Calu3 (cell line): ENCODE data around the gene EDN1. TPM values are rescaled to one million over a fixed set of nuclear protein-coding genes. Genes with fewer than 3 reads are reported as not detected.

Experiments
- BruUV-seq: library from RNA; stranded (reverse); fragments of 400-500 nt; replicated peaks from 2 replicates; lab custom pipeline; 2021; lab: Mats Ljungman, UMichigan
- CTCF ChIA-PET: fragments of 300-600 bp; sonication (Branson Sonifier 250); formaldehyde crosslinking; loops from one replicate; lab custom pipeline; 2022; ENCODE audit warnings: antibody characterized with exemption; lab: Charles Lee
- DNase-seq: peaks from one replicate; pipeline ENCODE4 v3.0.0; 2022
- H3K27ac Mint-ChIP-seq: one replicate; pipeline ENCODE4 v1.8.0; 2022; ENCODE audit warnings: mixed read lengths; ENCODE audit not compliant: unreplicated experiment
- H3K27me3 Mint-ChIP-seq: one replicate; pipeline ENCODE4 v1.8.0; 2022; ENCODE audit warnings: mixed read lengths; ENCODE audit not compliant: unreplicated experiment
- H3K36me3 Mint-ChIP-seq: one replicate; pipeline ENCODE4 v1.8.0; 2022; ENCODE audit warnings: mild to moderate bottlenecking, moderate library complexity, mixed read lengths; ENCODE audit not compliant: insufficient read depth, unreplicated experiment
- H3K4me1 Mint-ChIP-seq: one replicate; pipeline ENCODE4 v1.8.0; 2022; ENCODE audit warnings: mild to moderate bottlenecking, low read depth, mixed read lengths; ENCODE audit not compliant: unreplicated experiment
- H3K4me3 Mint-ChIP-seq: one replicate; pipeline ENCODE4 v1.8.0; 2022; ENCODE audit warnings: mild to moderate bottlenecking, low read depth, moderate library complexity, mixed read lengths; ENCODE audit not compliant: unreplicated experiment
- H3K9me3 Mint-ChIP-seq: one replicate; pipeline ENCODE4 v1.8.0; 2022; ENCODE audit warnings: low read depth, mixed read lengths; ENCODE audit not compliant: unreplicated experiment
- CTCF ChIP-seq: fragments of 200-600 bp; IDR thresholded peaks from one replicate; pipeline ENCODE4 v1.8.0; 2022; ENCODE audit warnings: antibody characterized with exemption; ENCODE audit not compliant: unreplicated experiment
- intact Hi-C: fragments of 100-400 bp; cut with micrococcal nuclease; formaldehyde crosslinking; loops from one replicate; pipeline ENCODE4 v1.10.0; 2022; ENCODE audit not compliant: unreplicated experiment
- total RNA-seq: library from RNA; stranded (reverse); gene quantifications from 2 replicates; pipeline ENCODE4 v1.2.3, GENCODE V29; 2022

Gene EDN1
- total RNA-seq, 1 experiment from 2014 or later = 40.6 TPM

- peak; percentile 45 for DNase-seq
- H3K4me3 Mint-ChIP-seq = peak overlapping the region; percentile 81
- no TSS peak for BruUV-seq
- H3K27ac Mint-ChIP-seq = peak overlapping the region; percentile 85
- CTCF ChIA-PET = interaction anchor here (0.7 to 1.6 kb wide), 4 partner anchors 26 to 633 kb away, joined by 3 to 6 read pairs (median 4); no protein-coding TSS in a partner anchor
- H3K4me1 Mint-ChIP-seq = peaks cover 31% of the 10 kb centered on the region
- intact Hi-C loops = loop anchor here (2.0 to 5.0 kb wide), 2 partner anchors 53 to 276 kb away; partner anchors contain the start of gene HIVEP1
- no peaks in the 10 kb centered on the region for H3K27me3 Mint-ChIP-seq
- peaks cover 64% of the 10 kb centered on the region for H3K36me3 Mint-ChIP-seq
- no peak for TF ChIP-seq CTCF
- H3K9me3 Mint-ChIP-seq = no peaks in the 10 kb centered on the region
Measured at GRCh38 chr6:12288211-12288618, 1.9 kb upstream of the EDN1 start.

- Mint-ChIP-seq H3K9me3 (no peaks in the 10 kb centered on the region), H3K4me3 (peak overlapping the region; percentile 81), H3K4me1 (peaks cover 31% of the 10 kb centered on the region), H3K27me3 (no peaks in the 10 kb centered on the region), H3K36me3 (peaks cover 71% of the 10 kb centered on the region), H3K27ac (peak overlapping the region; percentile 85)
- DNase-seq = no peak
- CTCF ChIA-PET = interaction anchor here (0.8 to 2.2 kb wide), 7 partner anchors 25 to 634 kb away, joined by 3 to 8 read pairs (median 5); no protein-coding TSS in a partner anchor
- no TSS peak for BruUV-seq
- intact Hi-C loops = loop anchor here (1.0 to 5.0 kb wide), 4 partner anchors 54 to 634 kb away; partner anchors contain the start of gene HIVEP1
- no peak for TF ChIP-seq CTCF
Measured at GRCh38 chr6:12288914-12289313, 1.2 kb upstream of the EDN1 start.

GRCh38 chr6:12289365-12289919 lies 719 bp upstream of the EDN1 start:
- intact Hi-C loops = loop anchor here (1.0 to 5.0 kb wide), 4 partner anchors 55 to 634 kb away; partner anchors contain the start of gene HIVEP1
- Mint-ChIP-seq H3K4me3 (peak overlapping the region; percentile 81), H3K9me3 (no peaks in the 10 kb centered on the region), H3K27ac (peak overlapping the region; percentile 85), H3K36me3 (peaks cover 76% of the 10 kb centered on the region), H3K27me3 (no peaks in the 10 kb centered on the region), H3K4me1 (peaks cover 31% of the 10 kb centered on the region)
- TSS peak; percentile 63 for BruUV-seq
- CTCF ChIA-PET = interaction anchor here (0.8 to 2.2 kb wide), 13 partner anchors 22 to 634 kb away, joined by 3 to 8 read pairs (median 4); no protein-coding TSS in a partner anchor
- peak; percentile 76 for DNase-seq
- peak; percentile 51 for TF ChIP-seq CTCF

GRCh38 chr6:12291071-12291838 lies 1.1 kb downstream of the EDN1 start:
- intact Hi-C loops = loop anchor here (5.0 kb wide), 3 partner anchors 51 to 201 kb away; no protein-coding TSS in a partner anchor
- peaks cover 45% of the 10 kb centered on the region for H3K4me1 Mint-ChIP-seq
- no TSS peak for BruUV-seq
- TF ChIP-seq CTCF = no peak
- no peaks in the 10 kb centered on the region for H3K9me3 Mint-ChIP-seq
- CTCF ChIA-PET = interaction anchor here (1.0 to 2.2 kb wide), 9 partner anchors 20 to 312 kb away, joined by 3 to 8 read pairs (median 4); no protein-coding TSS in a partner anchor
- H3K36me3 Mint-ChIP-seq = peaks cover 94% of the 10 kb centered on the region
- DNase-seq = no peak
- peak overlapping the region; percentile 92 for H3K27ac Mint-ChIP-seq
- no peaks in the 10 kb centered on the region for H3K27me3 Mint-ChIP-seq
- H3K4me3 Mint-ChIP-seq = peak overlapping the region; percentile 81
